Eye (tissue), 1 donor: Measurements from ENCODE around the gene CLEC1B.
"Not testable (repeated sequence)": the region's sequence is repeated elsewhere in the genome, so short reads cannot be mapped to it uniquely, and the experiment has no call there.

Experiments
- DNase-seq: peaks from one replicate; pipeline ENCODE4 v3.0.0-alpha.2; 2015

The CLEC1B gene

DNA sequence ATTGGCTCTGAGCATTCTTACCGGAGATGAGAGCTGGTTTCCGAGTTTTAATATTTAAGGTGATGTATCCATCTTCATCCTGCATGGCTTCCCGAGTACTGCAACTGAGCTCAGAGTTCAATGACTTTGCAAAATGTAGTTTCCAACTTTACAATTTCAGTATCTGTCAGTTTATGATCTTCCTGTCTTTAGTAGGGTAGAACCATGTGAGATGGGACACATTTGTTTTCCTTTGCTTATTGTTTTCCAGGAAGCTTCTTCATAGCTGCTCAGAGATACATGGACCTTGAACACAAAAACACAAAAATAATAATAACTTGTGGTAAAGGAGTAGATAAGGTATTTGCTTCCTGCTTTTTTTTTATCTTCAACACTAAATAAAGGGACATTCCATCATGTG is at the start of gene CLEC1B:
Gene CLEC1B, minus strand, starts transcription at position 106 of the 400 bp plus-strand sequence. Its CDS starts 21 bp downstream, at position 85.
- DNase-seq: no peak

DNA sequence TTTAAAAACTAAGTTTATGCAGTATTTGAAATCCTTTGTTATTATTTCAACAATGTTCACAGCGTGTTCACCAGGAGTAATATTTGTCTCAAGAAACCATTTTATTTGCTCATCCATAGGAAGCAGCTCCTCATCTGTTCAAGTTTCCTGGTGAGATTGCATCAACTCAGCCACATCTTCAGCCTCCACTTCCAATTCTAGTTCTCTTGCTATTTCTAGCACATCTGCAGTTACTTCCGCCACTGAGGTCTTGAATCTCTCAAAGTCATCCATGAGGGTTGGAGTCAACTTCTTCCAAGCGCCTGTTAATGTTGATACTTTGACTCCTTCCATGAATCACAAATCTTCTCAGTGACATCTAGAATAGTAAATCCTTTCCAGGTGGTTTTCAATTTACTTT is 49.6 kb upstream of the CLEC1B start:
- no peak for DNase-seq

DNA sequence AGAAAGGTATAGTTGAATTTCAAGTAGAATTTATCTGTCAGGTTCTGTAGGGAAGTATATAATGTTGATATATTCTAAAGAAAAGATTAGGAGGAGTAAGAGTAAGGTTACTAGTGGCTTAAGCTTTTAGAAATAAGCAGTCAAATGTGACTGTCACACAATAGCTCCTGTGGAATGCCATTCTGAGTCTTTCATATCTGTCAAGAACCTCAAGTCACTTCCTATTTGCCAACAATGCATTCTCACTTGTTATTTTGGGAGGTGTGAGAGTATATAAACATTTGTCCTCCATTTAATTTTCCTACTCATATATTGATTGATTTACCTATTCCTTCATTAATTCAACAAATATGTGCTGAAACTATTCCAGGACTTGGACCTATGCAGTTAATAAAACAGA is 43.2 kb upstream of the CLEC1B start:
- no peak for DNase-seq

DNA sequence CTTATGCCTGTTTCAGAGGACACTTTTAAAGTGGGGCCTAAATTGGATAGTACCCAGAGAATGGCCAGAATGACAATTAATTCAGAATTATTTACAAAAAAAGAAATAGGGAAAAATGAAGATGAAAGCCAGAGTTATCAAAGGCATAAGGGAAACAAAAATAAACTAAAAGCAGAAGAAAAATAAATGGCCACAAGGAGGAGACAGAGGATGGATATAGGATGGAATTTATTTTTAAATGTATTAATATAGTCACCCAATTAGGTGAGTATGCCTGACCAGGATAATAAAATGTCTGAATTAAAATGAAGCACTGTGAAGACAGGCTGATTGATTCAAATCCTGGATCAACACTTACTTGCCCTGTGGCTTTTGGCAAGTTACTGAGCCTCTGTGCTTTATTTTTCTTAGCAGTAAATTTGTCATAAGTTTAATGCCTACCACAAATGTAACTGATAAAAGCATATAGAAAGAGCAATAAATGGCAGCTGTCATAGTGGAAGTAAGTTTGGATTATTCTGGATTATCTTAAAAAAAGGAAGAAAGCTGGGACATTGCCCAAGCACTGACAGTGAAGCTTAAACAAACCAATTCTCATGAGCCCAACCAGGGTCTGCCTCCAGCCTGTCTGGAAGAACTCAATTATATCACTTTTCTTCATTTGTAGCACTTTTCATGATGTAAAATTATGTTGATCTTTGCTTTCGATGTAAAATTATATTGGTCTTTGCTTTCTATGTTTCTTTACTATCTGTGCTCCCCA is 35.0 kb upstream of the CLEC1B start:
- no peak for DNase-seq

DNA sequence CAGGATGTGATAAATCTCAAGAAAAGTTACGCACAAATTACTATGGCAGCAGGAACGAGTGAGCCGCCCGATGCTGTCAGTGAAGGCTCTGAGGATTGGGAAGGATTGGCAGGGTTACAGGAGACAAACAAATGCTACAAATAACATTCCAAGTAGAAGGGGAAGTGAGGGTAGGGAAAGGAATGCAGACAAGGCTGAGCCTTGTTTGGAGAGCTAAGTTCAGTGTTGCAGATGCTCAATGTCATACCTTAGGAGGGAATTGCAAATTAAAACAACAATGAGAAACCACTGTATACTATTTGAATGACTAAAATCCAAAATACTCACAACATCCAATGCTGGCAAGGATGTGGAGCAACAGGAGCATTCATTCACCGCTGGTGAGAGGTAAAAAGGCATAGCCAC is 32.9 kb upstream of the CLEC1B start:
- DNase-seq: no peak

DNA sequence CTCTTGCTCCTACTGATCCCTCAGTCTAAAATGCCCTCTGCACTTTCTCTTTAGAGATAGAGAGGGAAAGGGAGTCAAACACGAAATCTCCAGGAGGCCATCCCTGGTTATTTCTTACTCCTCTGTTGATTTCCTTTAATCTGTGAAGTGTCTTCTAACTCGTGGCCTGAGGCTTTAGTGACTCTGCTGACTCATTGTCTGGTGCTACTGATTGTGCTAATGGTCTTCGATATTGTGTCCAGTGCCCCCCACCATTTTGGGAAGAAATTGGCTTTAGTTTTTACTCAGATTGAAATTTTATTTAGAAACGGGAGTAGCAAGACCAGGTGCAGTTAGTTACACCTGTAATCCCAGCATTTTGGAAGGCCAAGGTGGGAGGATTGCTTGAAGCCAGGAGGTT is 32.4 kb upstream of the CLEC1B start:
- no peak for DNase-seq

DNA sequence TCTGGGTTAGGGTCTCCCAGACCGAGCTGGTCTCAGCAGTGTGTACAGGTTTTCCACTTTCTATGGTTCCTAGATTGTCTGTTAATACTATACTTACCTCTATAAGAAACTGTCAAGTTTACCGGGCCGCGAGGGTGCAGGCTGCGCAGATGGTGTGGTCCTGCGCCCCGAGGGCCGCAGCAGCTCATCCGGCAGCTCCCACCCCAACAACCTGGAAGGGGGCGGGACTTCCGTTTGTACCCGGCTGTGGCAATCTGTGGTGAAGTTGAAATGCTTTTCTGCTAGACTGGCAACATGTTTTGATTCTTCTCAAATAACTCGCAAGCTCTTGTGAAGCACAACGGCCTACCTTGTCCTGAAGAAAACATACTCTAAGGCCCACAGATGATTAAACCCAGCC is 31.5 kb upstream of the CLEC1B start, which contains the start of gene CLEC9A:
Gene CLEC9A, plus strand, starts transcription at position 237 of the 400 bp plus-strand sequence. CDS start 22,006 bp downstream, outside the sequence.
- DNase-seq: no peak

DNA sequence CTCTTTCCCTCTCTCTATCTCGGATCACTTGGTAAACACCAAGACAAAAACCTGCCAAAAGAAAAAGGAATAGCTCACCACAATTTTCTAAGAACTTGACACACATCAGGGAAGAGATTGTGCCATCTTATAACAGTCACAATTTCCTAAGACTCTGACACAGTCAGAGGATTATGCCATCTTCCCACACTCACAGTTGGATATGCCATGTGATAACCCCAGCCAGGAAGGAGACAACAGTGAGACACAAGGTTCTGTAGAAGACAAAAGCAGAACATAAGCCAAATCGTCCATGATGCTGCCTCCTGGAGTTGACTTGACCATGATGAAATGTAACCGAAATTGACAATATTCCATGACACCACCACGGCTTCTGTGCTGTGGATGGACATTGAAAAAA is 28.8 kb upstream of the CLEC1B start:
- no peak for DNase-seq

DNA sequence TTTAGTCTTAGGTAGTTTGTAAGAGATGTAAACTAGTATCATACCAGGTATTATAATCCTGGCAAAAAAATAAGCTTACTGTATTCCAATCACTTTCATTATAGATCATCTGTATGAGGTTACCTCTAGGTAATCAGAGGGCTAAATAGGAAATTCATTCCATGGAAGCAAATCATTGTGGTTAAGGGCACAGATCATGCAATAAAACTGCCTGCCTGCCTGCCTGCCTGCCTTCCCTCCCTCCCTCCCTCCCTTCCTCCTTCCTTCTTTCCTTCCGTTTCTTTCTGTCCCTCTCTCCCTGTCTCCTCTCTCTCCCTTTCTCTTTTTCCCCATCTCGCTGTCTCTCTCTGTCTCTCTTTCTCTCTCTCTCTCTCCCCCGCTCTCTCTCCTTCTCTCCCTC is 28.4 kb upstream of the CLEC1B start:
- DNase-seq: no peak

DNA sequence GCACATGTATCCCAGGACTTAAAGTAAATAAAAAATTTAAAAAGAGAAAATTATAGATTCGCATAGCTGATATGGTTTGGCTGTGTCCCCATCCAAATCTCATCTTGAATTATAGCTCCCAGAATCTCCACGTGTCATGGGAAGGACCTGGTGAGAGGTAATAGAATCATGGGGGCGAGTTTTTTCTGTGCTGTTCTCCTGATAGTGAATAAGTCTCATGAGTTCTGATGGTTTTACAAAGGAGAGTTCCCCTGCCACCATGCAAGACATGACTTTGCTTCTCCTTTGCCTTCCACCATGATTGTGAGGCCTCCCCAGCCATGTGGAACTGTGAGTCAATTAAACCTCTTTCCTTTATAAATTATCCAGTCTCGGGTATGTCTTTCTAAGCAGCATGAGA is 27.7 kb upstream of the CLEC1B start:
- not testable (repeated sequence) for DNase-seq

DNA sequence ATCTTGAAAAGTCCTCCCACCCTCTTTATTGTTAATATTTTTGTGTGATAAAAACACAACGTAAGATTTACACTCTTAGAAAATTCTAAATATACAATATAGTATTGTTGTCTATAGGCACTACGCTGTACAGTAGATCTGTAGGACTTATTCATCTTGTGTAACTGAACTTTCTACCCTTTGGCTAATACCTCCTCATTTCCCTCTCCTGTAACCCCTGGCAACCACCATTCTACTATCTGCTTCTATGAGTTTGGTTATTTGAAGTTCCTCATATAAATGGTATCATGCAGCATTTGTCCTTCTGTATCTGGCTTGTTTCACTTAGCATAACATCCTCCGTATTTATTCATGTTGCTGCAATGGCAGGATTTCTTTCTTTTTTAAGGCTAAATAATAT is 26.3 kb upstream of the CLEC1B start:
- no peak for DNase-seq

DNA sequence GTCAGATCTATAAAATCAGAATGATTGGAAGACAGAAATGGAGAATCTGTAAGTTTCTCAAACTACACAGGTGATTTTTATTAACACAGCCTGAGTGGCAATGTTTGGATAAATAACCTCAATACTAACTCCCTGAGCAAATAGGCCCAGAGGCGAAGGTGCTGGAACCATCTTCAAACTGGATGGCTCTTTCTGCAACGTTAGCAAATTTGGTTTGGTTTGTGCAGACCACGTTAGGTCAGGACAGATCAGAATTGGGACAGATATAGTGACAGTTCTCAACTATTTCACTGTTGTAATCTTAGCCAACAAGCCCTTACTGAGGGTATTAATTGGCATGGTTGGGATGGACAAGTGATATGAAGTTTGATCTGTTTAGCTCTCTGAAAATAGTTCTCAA is 22.4 kb upstream of the CLEC1B start:
- DNase-seq: no peak

DNA sequence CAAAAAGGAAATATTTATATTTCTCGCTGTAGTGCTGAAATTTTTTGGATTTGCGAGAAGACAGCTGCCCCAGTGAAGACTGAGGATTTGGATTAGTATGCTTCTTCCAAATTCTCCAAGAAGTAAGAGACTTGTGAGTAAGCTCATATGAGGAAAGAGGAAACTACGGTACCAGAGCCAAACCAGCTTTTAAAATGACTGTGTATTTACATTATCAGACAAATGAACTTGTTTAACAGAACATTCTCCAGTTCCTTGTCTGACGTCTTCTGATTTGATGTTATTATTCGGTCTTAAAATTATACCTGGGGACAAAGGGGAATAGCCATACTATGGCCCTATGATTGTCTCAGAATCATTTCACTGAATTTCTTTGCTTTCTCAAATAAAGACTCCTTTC is 19.5 kb upstream of the CLEC1B start:
- no peak for DNase-seq

DNA sequence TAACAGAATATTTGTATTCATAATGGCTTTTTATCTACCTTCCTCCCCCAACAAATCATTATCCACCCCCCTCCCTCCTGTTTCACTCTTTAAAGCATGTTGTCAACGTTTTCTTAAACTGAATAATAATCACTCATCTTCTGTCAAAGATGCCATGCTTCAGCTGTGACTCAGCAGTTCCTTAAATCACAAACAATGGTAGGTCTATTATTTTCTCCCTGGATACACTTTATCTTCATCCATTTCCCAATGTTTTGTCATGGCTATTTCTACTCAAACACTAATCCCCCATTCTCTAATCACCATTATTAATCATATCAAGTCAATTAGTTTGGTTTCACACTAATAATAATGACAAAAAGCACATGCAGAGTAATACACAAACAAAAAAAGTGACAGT is 18.0 kb upstream of the CLEC1B start:
- no peak for DNase-seq

DNA sequence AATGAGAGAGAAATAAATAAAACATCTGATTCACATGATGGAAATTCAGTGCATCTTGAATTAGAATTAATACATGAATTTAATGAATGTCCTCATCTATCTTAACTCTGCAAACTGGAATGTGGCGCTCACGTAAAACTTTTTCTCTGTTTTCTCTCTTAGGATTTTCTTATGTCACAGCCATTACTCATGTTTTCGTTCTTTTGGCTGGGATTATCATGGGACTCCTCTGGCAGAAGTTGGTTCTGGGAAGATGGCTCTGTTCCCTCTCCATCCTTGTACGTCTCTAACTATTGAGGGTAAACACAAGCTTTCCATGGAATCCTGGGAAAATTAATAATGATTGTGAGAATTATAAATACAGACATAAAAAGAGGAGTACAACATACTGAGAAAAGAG is 16.5 kb upstream of the CLEC1B start:
- DNase-seq: no peak

DNA sequence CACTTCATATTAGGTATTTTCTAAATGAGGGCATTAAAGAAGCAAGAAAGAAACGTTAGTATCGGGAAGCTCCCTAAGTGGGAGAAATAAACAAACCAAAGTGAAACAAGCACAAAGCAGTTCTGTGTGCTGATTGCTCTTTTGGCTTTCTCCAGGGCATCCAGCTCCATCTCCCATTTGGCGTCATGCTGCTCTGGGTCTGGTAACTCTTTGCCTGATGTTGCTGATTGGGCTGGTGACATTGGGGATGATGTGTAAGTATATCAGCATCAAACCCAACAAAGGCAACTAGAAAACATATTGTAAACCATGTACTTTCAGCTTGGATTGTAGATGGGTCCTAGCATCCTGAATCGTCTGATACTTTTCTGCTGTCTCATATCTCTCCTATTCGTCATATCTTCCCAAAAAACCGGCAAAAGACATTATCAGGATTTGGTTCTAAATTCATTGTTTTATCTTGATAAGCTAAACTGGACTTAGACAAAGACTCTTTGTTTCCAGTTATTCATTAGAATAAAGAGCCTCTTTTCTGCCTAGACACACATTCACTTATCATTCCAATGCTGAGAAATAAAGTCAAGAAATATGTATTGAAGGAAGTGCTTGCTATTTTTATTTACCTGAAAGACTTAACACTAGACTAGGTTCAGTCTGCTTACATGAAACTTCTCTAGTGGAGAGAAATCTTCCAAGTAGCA is 13.9 kb upstream of the CLEC1B start:
- no peak for DNase-seq

DNA sequence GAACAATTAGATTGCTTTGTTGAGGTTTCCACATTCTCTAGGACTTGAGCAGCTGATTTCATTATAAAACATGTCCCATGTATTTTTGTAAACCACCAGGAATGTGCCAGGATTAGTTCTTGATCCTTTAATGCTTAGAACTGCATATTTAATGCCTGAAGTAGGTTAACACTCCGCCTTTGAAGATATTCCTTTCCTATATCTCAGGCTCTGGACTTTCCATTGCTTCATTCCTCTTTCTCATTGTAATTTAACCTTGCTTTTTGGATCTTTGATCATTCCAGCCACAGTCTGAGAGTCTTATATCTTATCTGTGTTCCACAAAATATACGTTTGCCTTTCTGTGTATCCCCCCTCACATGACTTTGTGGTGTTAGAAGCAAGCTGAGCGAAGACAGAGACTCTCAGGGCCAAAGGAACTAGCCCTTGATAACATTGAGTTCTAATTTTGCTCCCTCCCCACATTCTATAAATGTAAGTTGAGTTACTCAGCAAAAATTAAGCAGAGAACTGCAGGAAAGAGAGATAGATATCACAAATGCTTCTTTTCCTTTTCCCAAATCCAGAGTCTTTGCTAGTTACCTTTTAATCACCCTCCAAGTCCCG is 2.4 kb upstream of the CLEC1B start:
- DNase-seq: peak; percentile 14

DNA sequence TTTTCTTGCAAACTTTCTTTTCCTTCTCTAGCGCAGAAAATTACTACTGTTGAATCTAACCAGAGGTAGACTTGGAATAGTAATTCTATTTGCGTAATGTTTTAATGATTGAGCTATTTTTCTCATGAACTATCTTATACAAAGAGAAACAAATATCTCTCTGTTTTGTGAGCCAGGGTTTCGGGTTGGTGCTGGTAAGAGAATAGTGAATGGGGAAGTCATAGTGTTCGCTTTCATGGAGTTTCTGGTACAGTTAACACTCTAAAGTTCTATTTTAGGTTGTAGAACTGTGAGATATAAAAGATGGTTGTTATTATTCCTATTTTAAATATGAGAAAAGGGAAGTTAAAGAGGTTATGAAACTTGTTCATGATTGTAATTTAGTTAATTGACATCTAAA is 6.6 kb downstream of the CLEC1B start:
- DNase-seq: no peak

DNA sequence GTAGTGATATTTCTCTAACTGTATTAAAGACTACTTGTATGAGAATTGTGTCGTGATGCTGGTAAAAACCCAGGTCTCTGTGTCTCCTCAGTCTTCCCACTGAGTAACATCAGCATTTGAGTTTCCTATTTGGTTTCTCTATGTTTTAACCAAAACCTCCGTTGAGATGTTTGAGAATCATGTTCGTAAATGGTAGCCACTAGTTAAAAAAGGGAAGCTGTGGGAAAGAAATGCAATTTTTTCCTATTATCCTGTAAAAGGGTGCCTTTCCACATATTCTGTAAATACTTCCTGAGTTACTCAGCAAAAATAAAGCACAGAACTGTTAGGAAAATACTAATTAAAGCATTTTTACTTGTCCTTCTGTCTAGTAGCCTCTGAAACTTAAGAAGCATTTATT is 7.0 kb downstream of the CLEC1B start:
- DNase-seq: no peak

DNA sequence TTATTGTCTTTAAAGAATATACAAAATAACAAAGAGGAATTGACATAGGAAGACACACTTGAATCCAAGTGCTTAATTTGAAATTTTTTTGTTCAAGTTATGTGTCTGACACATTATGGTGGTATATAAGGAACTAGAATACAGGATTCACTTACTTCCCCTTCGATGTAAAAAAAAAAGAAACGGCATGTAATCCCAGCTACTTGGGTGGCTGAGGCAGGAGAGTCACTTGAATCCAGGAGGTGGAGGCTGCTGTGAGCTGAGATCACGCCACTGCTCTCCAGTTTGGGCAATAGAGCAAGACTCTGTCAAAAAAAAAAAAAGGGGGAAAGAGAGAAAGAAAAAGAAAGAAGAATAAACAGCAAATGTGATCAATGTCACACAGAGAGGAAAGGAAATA is 18.8 kb downstream of the CLEC1B start:
- no peak for DNase-seq

DNA sequence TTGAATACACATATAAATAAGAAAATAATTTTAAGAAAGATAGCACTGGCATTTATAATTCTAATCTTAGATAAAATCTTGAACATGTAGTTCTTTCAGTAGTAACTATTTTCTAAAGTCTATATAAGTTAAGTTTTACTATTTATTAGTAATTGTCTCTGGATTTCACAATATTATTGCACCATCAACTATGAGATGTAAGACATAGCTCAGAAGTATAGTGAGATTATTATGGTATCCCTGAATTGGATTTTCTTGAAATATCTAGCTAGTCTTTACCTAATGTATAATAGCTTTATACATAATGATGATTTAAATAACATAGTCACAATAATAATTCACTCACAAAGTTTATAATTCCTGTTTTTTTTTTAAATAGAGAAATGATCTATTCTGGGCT is 21.0 kb downstream of the CLEC1B start:
- no peak for DNase-seq

DNA sequence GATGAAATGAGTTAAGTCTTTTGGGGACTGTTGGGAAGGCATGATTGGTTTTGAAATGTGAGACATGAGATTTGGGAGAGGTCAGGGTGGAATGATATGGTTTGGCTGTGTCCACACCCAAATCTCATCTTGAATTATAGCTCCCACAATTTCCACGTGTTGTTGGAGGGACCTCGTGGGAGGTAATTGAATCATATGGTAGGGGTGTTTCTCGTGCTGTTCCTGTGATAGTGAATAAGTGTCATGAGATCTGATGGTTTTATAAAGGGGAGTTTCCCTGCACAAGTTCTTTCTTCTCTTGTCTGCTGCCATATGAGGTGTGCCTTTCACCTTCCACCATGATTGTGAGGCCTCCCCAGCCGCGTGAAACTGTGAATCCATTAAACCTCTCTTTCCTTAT is 22.3 kb downstream of the CLEC1B start:
- DNase-seq: not testable (repeated sequence)

DNA sequence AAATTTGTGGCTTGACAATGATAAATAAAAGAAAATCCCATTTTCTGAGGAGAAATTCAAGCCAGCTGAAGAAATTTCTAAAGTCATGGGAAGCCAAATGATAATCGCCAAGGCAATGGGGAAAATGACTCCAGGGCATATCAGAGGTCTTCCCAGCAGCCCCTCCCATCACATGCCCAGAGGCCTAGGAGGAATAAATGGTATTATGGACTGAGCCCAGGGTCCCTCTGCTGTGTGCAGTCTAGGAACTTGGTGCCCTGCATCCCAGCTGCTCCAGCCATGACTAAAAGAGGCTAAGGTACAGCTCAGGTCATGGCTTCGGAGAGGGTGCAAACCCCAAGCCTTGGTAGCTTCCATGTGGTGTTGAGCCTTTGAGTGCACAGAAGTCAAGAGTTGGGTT is 23.3 kb downstream of the CLEC1B start:
- no peak for DNase-seq

DNA sequence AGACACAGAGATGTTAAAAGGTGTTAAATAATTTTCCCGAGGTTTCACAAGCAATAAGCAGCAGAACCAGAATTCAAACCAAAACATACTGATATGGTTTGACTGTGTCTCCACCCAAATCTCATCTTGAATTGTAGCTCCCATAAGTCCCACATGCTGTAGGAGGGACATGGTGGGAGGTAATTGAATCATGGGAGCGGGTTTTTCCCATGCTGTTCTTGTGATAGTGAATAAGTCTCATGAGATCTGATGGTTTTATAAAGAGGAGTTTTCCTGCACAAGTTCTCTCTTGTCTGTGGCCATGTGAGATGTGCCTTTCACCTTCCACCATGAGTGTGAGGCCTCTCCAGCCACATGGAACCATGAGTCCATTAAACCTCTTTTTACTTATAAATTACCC is 24.2 kb downstream of the CLEC1B start:
- DNase-seq: not testable (repeated sequence)
